Measurements from ENCODE around the gene CD247. TPM values are rescaled to one million over a fixed set of nuclear protein-coding genes. Genes with fewer than 3 reads are reported as not detected.

The CD247 gene
- total RNA-seq, 1 experiment from 2014 or later: 0.97 TPM

- Mint-ChIP-seq H3K36me3 (ENCODE audit: insufficient read depth, unreplicated experiment) (no peaks in the 10 kb centered on the region), H3K4me3 (ENCODE audit: low read depth, unreplicated experiment) (no peak overlapping the region), H3K27me3 (ENCODE audit: unreplicated experiment) (no peaks in the 10 kb centered on the region), H3K4me1 (ENCODE audit: low read depth, unreplicated experiment) (no peaks in the 10 kb centered on the region), H3K27ac (ENCODE audit: unreplicated experiment) (no peak overlapping the region), H3K9me3 (ENCODE audit: low read depth, unreplicated experiment) (no peaks in the 10 kb centered on the region)
- TF ChIP-seq, protein P1, sequence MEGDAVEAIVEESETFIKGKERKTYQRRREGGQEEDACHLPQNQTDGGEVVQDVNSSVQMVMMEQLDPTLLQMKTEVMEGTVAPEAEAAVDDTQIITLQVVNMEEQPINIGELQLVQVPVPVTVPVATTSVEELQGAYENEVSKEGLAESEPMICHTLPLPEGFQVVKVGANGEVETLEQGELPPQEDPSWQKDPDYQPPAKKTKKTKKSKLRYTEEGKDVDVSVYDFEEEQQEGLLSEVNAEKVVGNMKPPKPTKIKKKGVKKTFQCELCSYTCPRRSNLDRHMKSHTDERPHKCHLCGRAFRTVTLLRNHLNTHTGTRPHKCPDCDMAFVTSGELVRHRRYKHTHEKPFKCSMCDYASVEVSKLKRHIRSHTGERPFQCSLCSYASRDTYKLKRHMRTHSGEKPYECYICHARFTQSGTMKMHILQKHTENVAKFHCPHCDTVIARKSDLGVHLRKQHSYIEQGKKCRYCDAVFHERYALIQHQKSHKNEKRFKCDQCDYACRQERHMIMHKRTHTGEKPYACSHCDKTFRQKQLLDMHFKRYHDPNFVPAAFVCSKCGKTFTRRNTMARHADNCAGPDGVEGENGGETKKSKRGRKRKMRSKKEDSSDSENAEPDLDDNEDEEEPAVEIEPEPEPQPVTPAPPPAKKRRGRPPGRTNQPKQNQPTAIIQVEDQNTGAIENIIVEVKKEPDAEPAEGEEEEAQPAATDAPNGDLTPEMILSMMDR (IDR thresholded peaks at IDR 0.05; ENCODE audit: unreplicated experiment): no peak
- CTCF ChIA-PET: interaction anchor here (1.3 kb wide), 1 partner anchor 15 kb away, joined by 4 read pairs; no protein-coding TSS in a partner anchor
- intact Hi-C loops (cut with micrococcal nuclease; ENCODE audit: unreplicated experiment): no loop called here
- DNase-seq: no peak
- BruUV-seq (replicated peaks): no TSS peak
Observed at GRCh38 chr1:167465743-167466142, 52.6 kb downstream of the CD247 start.

DNA sequence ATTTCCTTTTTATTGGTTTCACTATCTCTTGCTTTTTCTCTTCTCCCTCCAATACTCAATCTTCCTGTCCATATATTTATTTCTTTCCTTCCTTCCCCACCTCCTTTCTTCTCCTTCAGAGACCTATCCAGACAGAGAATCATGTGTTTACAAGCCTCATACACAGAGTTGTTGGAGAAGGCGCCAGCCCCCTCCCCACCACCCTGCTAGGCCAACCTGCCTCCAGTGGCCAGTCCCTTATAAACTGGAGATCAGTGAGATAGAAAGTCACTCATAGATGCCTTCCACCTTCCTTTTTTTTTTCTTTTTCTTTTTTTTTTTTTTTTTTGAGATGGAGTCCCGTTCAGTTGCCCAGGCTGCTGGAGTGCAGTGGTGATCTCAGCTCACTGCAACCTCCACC lies 53.3 kb downstream of the CD247 start:
- Mint-ChIP-seq H3K4me1 (ENCODE audit: low read depth, unreplicated experiment) (no peaks in the 10 kb centered on the region), H3K36me3 (ENCODE audit: insufficient read depth, unreplicated experiment) (no peaks in the 10 kb centered on the region), H3K27ac (ENCODE audit: unreplicated experiment) (no peak overlapping the region), H3K9me3 (ENCODE audit: low read depth, unreplicated experiment) (no peaks in the 10 kb centered on the region), H3K27me3 (ENCODE audit: unreplicated experiment) (no peaks in the 10 kb centered on the region), H3K4me3 (ENCODE audit: low read depth, unreplicated experiment) (no peak overlapping the region)
- no TSS peak for BruUV-seq (replicated peaks)
- intact Hi-C loops (cut with micrococcal nuclease; ENCODE audit: unreplicated experiment): no loop called here
- TF ChIP-seq, protein P1 (IDR thresholded peaks at IDR 0.05; ENCODE audit: unreplicated experiment): no peak
- DNase-seq: no peak
- CTCF ChIA-PET: interaction anchor here (0.7 kb wide), 1 partner anchor 105 kb away, joined by 3 read pairs; no protein-coding TSS in a partner anchor

DNA sequence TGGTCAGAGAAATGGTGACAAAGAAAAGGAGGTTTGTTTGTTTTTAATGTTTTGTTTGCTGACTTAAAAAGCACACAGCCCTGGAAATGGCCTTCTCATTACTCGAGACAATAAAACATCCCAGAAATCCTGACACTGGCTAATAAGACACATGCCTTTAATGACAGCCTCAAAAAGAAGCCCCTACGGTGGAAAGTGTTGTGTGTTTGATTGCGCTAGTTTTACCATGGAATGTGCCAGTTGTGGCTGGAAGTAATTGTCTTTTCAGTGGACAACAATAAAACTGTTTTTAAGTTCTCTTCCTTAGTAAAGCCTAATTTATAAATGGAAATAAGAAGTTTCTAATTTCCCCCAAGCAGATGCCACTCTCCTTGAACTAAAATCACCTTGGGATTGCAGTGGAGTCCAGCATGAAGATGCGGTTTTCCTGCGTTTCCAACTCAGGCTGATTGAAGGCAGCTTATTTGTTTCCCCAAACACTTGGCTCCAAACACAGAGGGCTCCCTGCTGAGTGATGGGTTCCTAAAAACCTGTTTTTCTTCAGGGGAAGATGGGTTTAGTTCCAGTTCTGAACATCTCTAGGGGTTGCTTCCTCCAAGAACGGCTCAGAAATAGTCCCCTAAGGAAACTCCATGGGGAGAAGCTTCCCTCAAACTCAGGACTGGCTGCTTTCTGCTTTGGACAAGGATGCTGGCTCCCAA lies 54.3 kb downstream of the CD247 start:
- Mint-ChIP-seq H3K27ac (ENCODE audit: unreplicated experiment) (no peak overlapping the region), H3K27me3 (ENCODE audit: unreplicated experiment) (no peaks in the 10 kb centered on the region), H3K4me1 (ENCODE audit: low read depth, unreplicated experiment) (no peaks in the 10 kb centered on the region), H3K9me3 (ENCODE audit: low read depth, unreplicated experiment) (no peaks in the 10 kb centered on the region), H3K36me3 (ENCODE audit: insufficient read depth, unreplicated experiment) (no peaks in the 10 kb centered on the region), H3K4me3 (ENCODE audit: low read depth, unreplicated experiment) (no peak overlapping the region)
- no peak for DNase-seq
- TF ChIP-seq, protein P1 (IDR thresholded peaks at IDR 0.05; ENCODE audit: unreplicated experiment): no peak
- intact Hi-C loops (cut with micrococcal nuclease; ENCODE audit: unreplicated experiment): no loop called here
- BruUV-seq (replicated peaks): no TSS peak
- CTCF ChIA-PET: no interaction called here

DNA sequence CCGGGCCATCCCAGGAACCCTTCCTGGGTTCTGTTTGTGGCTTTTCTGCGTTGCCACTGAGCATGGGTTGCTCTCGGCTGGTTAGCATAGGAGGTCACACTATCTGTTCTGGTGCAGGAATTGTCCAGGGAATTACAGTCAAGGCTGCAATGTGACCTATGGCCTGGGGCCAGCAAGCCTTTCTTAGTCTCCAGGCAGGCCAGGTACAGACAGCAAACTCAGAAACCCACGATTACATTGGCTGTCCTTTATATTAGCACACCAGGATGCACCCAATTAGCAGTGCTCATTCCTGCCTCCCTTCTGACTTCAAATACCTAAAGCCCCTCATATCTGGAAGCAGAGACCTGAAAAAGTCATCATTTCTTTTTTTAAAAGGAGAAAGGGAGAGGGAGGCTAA lies 55.2 kb downstream of the CD247 start:
- CTCF ChIA-PET: no interaction called here
- no peaks in the 10 kb centered on the region for H3K4me1 Mint-ChIP-seq (ENCODE audit: low read depth, unreplicated experiment)
- peaks cover under 1% of the 10 kb centered on the region for H3K27me3 Mint-ChIP-seq (ENCODE audit: unreplicated experiment)
- H3K27ac Mint-ChIP-seq (ENCODE audit: unreplicated experiment): no peak overlapping the region
- TF ChIP-seq, protein P1 (IDR thresholded peaks at IDR 0.05; ENCODE audit: unreplicated experiment): no peak
- H3K9me3 Mint-ChIP-seq (ENCODE audit: low read depth, unreplicated experiment): no peaks in the 10 kb centered on the region
- no peak overlapping the region for H3K4me3 Mint-ChIP-seq (ENCODE audit: low read depth, unreplicated experiment)
- BruUV-seq (replicated peaks): no TSS peak
- DNase-seq: no peak
- intact Hi-C loops (cut with micrococcal nuclease; ENCODE audit: unreplicated experiment): no loop called here
- no peaks in the 10 kb centered on the region for H3K36me3 Mint-ChIP-seq (ENCODE audit: insufficient read depth, unreplicated experiment)
